Glomerular visceral epithelial cell (primary cell): ENCODE results near the gene ANKIB1.

Experiments
- DNase-seq: peaks from one replicate; pipeline ENCODE4 v3.0.0-alpha.2; 2016; ENCODE audit errors: extremely low spot score

The ANKIB1 gene

GRCh38 chr7:92260248-92260781 lies 14.5 kb downstream of the ANKIB1 start:
- no peak for DNase-seq

DNA sequence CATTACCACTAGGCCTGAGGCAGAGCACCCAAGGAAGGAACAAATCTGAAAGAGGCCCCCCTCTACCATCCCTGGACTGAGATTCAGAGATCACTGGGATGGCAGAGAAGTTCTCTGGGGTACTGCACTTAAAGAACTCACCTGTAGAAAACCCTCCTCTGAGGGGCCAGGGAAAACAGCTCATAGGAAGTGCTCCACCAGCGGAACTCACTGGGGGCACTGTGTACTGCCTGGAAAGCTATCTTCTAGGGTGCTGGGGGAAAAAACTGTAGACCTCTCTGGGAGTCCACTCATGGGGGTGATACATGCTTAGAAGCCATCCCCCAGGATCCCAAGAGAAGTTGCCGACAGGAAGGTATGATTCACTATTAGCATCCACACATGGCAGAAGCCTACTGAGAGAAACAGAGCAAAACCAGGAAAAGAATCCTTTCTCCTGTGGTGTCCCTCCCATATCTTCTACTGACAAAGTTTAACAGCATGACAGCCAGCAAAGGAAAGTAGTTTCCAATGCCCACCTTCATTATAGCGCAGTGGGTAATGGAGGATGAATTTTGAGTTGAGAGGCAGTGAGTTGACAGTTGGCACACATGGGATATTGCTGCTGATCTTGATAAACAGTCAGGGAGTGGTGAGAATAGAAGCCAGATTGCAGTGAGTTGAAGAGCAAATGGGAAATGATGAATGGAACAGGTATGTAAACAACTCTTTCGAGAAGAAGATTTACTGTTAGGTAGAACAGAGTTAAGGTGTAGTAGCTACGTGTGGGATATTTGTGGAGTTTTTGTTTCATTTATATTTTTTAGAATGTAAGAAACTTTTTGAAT lies 20.9 kb downstream of the ANKIB1 start:
- DNase-seq = no peak

GRCh38 chr7:92268921-92269320 lies 23.1 kb downstream of the ANKIB1 start:
- DNase-seq = no peak

DNA sequence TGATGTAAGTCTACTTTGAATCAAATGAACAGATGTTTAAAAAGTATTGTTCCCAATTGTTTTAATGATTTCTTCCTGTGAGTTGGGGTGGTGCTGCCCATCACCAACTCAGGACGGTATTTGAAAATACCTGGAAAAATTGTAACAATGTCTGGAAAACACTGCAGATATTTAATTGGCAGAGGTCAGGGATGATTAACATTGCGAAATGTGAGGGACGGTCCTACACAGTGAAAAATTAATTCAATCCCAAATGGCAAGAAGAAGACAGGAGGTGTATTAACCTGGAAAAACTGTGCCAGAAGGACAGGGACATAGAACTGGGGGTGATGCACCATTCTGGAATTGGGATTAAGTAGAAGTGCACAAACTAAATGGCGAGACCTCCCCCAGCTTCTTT lies 29.6 kb downstream of the ANKIB1 start:
- no peak for DNase-seq

- no peak for DNase-seq
Observed at GRCh38 chr7:92276460-92276864, 30.7 kb downstream of the ANKIB1 start.

DNA sequence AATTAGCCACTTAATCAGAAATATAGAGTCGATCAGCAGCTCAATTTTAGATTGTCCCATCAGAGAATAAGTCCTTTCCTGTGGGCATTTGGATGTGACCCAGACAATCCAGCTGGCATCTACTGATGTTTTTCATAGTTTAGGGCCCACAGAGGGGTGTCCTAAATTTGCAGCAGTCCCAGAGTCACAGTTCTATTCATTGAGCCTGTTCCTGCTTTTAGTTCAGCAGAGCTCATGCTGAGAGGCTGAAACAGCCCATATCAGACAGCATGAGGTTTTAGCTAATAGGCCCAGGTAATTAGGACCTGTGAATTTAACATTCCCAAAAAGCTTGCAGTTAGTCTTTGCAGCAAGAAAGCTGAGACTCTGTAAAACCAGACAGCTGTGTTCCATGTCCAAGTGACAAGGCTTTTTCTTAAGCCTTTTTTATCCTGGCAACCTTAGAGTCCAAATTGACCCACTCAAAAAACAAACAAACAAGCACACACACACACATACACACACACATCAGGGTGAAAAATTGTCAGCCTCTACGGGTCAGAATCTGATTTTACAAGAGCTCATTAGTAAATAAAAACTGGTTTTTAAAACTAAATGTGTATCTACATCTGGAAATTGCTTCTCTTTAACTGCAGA lies 33.7 kb downstream of the ANKIB1 start:
- DNase-seq = no peak

GRCh38 chr7:92281031-92281430 lies 35.3 kb downstream of the ANKIB1 start:
- DNase-seq = no peak

- DNase-seq = no peak
Observed at GRCh38 chr7:92282221-92282814, 36.5 kb downstream of the ANKIB1 start.

DNA sequence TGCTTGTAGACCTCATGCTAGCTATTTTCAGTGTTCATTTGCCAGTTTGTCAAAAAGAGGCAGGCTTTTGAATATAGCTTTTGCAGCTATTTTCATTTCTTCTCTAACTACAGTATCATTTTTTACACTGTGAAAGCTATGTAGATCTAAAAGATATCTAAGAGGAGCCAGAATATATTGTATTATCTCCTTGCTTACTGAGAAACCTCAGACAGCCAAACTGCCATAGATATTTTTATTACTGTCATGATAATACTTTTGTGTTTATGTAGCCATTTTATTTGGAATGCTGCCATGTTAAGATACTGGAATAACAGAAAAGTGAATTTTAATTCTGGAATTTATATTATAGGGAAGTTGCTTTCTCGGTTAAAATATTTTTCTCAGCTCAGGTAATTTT lies 37.2 kb downstream of the ANKIB1 start:
- no peak for DNase-seq

DNA sequence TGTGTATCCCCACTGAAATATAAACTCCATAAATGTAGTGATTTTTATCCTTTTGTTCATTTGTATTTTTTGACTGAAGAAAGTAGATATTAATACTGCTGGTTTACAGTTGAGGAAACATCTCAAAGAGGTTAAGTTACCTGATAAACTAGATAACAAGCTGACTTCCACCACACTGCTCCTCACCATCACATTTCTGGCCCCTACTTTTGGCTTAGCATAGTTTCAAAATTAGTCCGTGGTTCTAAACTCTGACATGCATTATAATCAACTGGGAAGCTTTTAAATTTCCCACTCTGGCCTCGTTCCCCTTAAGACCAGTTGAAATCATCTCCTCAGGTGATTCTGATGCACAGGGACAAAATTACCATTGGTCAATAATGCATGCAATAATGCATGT lies 43.5 kb downstream of the ANKIB1 start:
- no peak for DNase-seq

- DNase-seq = no peak
Observed at GRCh38 chr7:92292981-92293380, 47.2 kb downstream of the ANKIB1 start.

GRCh38 chr7:92293896-92294590 lies 48.3 kb downstream of the ANKIB1 start:
- DNase-seq = no peak

GRCh38 chr7:92295391-92295790 lies 49.6 kb downstream of the ANKIB1 start:
- no peak for DNase-seq

DNA sequence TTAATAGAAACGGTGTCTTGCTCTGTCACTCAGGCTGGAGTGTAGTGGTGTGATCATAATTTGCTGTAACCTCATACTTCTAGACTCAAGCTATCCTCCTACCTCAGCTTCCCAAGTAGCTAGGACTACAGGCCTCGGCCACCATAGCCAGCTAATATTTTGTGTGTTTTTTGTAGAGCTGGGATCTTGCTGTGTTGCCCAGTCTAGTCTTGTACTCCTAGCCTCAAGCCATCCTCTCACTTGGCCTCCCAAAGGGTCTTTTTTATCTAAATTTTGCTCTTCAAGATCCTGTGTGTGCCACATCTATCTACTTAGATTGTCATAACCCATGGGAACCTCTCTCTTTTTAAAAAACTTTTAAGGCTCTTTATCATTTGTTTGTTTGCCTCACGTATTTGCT lies 50.5 kb downstream of the ANKIB1 start:
- no peak for DNase-seq

DNA sequence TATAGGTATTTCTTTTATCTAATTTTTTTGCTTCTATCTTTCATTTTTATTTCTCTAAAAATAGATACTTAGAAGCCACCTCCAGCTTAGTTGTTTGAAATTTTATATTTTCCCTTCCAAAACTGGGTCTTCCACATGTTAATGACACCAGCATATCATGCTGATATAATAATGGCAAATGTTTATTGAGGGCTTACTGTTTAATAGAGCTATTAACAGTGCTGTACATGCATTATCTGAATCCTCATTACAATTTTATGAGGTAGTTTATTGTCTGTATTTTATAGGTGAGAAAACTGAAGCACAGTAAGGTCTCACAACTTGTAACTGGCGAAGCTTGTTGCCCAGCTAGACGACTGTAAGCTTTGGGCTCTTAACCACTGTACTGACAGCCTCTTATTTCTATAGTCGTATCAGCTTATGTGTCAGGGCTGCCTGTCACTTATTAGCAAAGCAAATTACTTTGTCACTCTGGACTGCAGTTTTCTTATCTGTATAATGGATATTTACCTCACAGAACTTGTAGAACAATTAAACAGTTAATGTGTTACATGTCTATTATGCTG lies 51.2 kb downstream of the ANKIB1 start:
- no peak for DNase-seq

DNA sequence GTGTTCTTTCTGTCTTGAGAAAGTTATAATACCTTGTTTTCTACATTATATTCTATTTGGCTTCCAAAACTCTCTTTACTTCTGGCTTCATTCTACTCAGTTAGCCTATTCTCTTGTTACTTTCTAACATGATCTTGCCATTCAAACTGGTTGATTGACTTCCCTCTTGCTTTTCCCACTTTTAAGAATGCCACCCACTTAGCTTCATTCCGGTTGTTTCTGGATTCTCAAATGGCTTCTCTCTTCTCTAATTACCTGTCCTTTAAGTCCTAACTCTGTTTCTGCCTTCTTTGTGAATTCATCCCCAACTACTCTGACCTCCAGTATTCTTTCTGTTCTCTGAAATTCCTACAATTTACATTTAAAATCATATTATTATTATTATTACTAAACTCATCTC lies 52.0 kb downstream of the ANKIB1 start:
- DNase-seq = no peak

DNA sequence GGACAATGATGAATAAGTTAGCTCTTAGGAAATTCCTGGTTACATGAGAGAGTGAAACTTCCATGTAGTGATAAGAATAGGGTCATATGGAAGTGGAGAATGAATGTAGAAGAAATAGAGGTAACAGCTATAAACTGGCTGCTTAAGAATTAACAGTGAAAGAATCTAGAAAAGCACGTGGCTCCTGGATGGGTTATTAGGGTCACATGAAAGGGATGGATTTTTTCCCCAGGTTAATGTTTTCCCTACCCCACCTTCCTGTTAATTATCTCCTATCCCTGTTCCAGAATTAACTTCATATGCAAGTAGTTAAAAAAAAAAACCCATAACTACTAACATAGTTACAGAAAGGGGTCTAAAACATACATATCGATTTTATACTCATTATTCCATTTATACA lies 58.0 kb downstream of the ANKIB1 start:
- DNase-seq = no peak

GRCh38 chr7:92304406-92304893 lies 58.7 kb downstream of the ANKIB1 start:
- DNase-seq = no peak

DNA sequence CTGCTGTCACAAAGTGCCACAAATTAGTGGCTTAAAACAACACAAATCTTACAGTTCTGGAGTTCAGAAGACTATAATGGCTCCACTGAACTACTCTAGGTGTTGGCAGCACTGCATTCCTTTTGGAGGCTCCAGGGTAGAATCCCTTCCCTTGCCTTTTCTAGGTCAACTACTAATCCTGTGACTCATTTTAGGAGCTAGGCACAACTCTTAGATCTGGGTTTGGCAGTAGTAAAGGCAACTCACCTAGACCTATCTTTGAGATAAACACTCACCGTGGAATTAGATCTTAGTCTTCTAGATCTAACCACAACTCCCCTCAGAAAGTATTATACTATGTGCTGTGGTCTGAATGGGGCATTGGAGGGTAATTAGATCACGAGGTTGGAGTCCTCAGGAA lies 60.4 kb downstream of the ANKIB1 start:
- no peak for DNase-seq

GRCh38 chr7:92313055-92313454 lies 67.3 kb downstream of the ANKIB1 start:
- no peak for DNase-seq

- DNase-seq = no peak
Observed at GRCh38 chr7:92319243-92319642, 73.5 kb downstream of the ANKIB1 start.

DNA sequence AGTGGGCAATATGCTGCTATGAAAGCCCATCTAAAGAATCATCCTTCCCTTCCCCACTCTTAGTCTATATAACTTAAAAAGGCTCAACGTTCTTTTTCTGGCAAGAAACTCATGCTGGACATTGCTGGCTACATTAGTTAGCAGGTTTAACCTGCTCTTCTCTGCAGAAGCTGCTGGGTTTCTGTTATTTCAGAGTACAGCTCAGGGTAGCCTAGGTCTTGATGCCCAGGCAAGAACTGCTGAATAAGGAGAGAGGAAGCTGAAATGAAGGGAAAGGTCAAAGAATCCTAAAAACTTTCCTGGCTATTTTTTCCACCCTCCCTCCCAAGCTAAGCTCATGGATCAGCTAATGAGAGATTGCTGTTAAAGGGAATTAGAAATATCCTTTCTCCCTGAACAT lies 79.4 kb downstream of the ANKIB1 start:
- no peak for DNase-seq
